A549 (cell line): Measurements from ENCODE around the gene MRPL12. TPM values are rescaled to one million over a fixed set of nuclear protein-coding genes. Genes with fewer than 3 reads are reported as not detected.

Source experiments
- ATAC-seq, 2 experiments: fragments of 200-7000 bp in 1 of 2; fragments of >200 bp in 1 of 2; cut with Nextera tagmentation in 1 of 2; cut with Tn5 transposase in 1 of 2; 3 replicates each; pipeline versions ENCODE4 v1.8.0 to v1.9.1; 2018 to 2020; ENCODE audit warnings: mild to moderate bottlenecking in 1 of 2, moderate library complexity in 1 of 2
- CTCF ChIA-PET: fragments of 300-600 bp; sonication (Branson Sonifier 250); formaldehyde crosslinking; extraction: SDS; loops from one replicate; lab custom pipeline; 2021; ENCODE audit warnings: antibody characterized with exemption, inconsistent platforms; lab: Yijun Ruan, JAX
- POLR2A ChIA-PET: fragments of 350-600 bp; formaldehyde crosslinking; extraction: SDS; loops from one replicate; lab custom pipeline; 2021; ENCODE audit warnings: antibody characterized with exemption, inconsistent platforms; lab: Yijun Ruan, JAX
- DNase-seq, 2 experiments: peaks; one replicate each; pipeline versions ENCODE4 v3.0.0 to v3.0.0-alpha.2; 2011 to 2016; ENCODE audit warnings: low read depth in 1 of 2, low spot score in 1 of 2
- FAIRE-seq: peaks from 2 replicates; lab custom pipeline; 2011; peaks lifted over from hg19 to GRCh38; lab: Jason Lieb, UNC
- H3K27ac ChIP-seq, 2 experiments: fragments of >200 bp; sonication (Bioruptor Twin); formaldehyde crosslinking; 3 replicates each; pipeline ENCODE4 v1.5.1; 2016 to 2017
- H3K4me1 ChIP-seq: fragments of >200 bp; sonication (Bioruptor Twin); formaldehyde crosslinking; 3 replicates; pipeline ENCODE4 v1.6.1; 2016
- H3K4me2 ChIP-seq: fragments of >200 bp; sonication (Bioruptor Twin); formaldehyde crosslinking; 3 replicates; pipeline ENCODE4 v1.6.1; 2016
- H3K4me3 ChIP-seq: fragments of >200 bp; sonication (Bioruptor Twin); formaldehyde crosslinking; 3 replicates; pipeline ENCODE4 v1.5.1; 2016
- H3K9me3 ChIP-seq: fragments of >200 bp; sonication (Bioruptor Twin); formaldehyde crosslinking; 3 replicates; pipeline ENCODE4 v1.6.1; 2016
- CEBPB ChIP-seq, 2 experiments: fragments of >200 bp in 1 of 2; sonication (Bioruptor Twin) in 1 of 2; formaldehyde crosslinking in 1 of 2; IDR thresholded peaks; 2 replicates each; pipeline ENCODE4 v1.6.1; 2012 to 2016
- GATA3 ChIP-seq: IDR thresholded peaks from 2 replicates; pipeline ENCODE4 v1.6.1; 2012; ENCODE audit warnings: borderline replicate concordance
- HDAC2 ChIP-seq: fragments of 200-600 bp; sonication (generic); IDR thresholded peaks from 2 replicates; pipeline ENCODE4 v1.6.1; 2016
- HOXB5 ChIP-seq: fragments of 250-450 bp; sonication (Bioruptor Pico); IDR thresholded peaks from 2 replicates; pipeline ENCODE4 v1.5.0; 2020; ENCODE audit warnings: mild to moderate bottlenecking, moderate library complexity
- JUN ChIP-seq, 2 experiments: fragments of >200 bp; sonication (Bioruptor Twin); formaldehyde crosslinking; IDR thresholded peaks; 2 replicates in 1 of 2; 3 replicates in 1 of 2; pipeline ENCODE4 v1.6.1; 2016 to 2017
- KDM5A ChIP-seq: fragments of 200-600 bp; sonication (generic); IDR thresholded peaks from 2 replicates; pipeline ENCODE4 v1.6.1; 2016; ENCODE audit warnings: antibody characterized with exemption, mild to moderate bottlenecking
- MAFK ChIP-seq: fragments of 450-650 bp; IDR thresholded peaks from 2 replicates; pipeline ENCODE4 v1.6.1; 2014; ENCODE audit not compliant: partially characterized antibody
- MYC ChIP-seq: IDR thresholded peaks from 2 replicates; pipeline ENCODE4 v1.6.1; 2012; ENCODE audit warnings: mild to moderate bottlenecking, inconsistent platforms, low read length, improper control_type of control experiment, borderline replicate concordance
- NPAS2 ChIP-seq: fragments of 250-450 bp; sonication (Bioruptor Pico); IDR thresholded peaks from 2 replicates; pipeline ENCODE4 v1.8.0; 2022; ENCODE audit warnings: mild to moderate bottlenecking, moderate library complexity, borderline replicate concordance
- PHF8 ChIP-seq: fragments of 200-600 bp; sonication (generic); IDR thresholded peaks from 2 replicates; pipeline ENCODE4 v1.6.1; 2016; ENCODE audit warnings: low read depth, mild to moderate bottlenecking, antibody characterized with exemption, moderate library complexity, borderline replicate concordance
- POLR2A ChIP-seq: IDR thresholded peaks from 2 replicates; pipeline ENCODE4 v1.6.1; 2012; ENCODE audit warnings: mild to moderate bottlenecking, low read length
- POLR2AphosphoS2 ChIP-seq: conservative IDR thresholded peaks from 2 replicates; pipeline ENCODE4 v1.6.1; 2012; ENCODE audit warnings: low read length, improper control_type of control experiment, inconsistent platforms
- RAD21 ChIP-seq, 2 experiments: fragments of >200 bp in 1 of 2; sonication (Bioruptor Twin) in 1 of 2; formaldehyde crosslinking in 1 of 2; IDR thresholded peaks in 1 of 2; conservative IDR thresholded peaks in 1 of 2; 2 replicates in 1 of 2; 3 replicates in 1 of 2; pipeline ENCODE4 v1.6.1; 2012 to 2018; ENCODE audit warnings: inconsistent platforms in 1 of 2
- RFX5 ChIP-seq: fragments of 450-650 bp; IDR thresholded peaks from 2 replicates; pipeline ENCODE4 v1.7.1; 2014; ENCODE audit warnings: antibody characterized with exemption, mild to moderate bottlenecking, moderate library complexity
- RNF2 ChIP-seq: fragments of 200-600 bp; sonication (generic); IDR thresholded peaks from 2 replicates; pipeline ENCODE4 v1.6.1; 2016; ENCODE audit warnings: low read depth, mild to moderate bottlenecking, antibody characterized with exemption, moderate library complexity, borderline replicate concordance
- TFCP2L1 ChIP-seq: fragments of 250-450 bp; sonication (Bioruptor Pico); IDR thresholded peaks from 2 replicates; pipeline ENCODE4 v1.5.0; 2021; ENCODE audit warnings: mild to moderate bottlenecking
- WGBS: methylation state at CpG from one replicate; pipeline ENCODE4 v1.1.6; 2017; ENCODE audit errors: missing lambda C conversion rate; 5-methylcytosine and 5-hydroxymethylcytosine counted together
- polyA plus RNA-seq, 4 experiments: library from polyadenylated mRNA; depleted of rRNA in 3 of 4; stranded (reverse); fragments of >200 nt; fragmentation: RNase III in 1 of 4; extraction: RNeasy Plus Mini Kit Qiagen cat#74134 plus additional on column Dnase treatment in 1 of 4; gene quantifications; 2 replicates in 3 of 4; 3 replicates in 1 of 4; pipeline ENCODE4 v1.2.3, GENCODE V29; 2011 to 2017
- TF ChIP-seq, protein P1 (sequence below): fragments of >200 bp; sonication (Bioruptor Twin); formaldehyde crosslinking; IDR thresholded peaks from 3 replicates; pipeline ENCODE4 v1.6.1; 2016
- TF ChIP-seq, protein P2 (sequence below): fragments of 250-450 bp; sonication (Bioruptor Pico); IDR thresholded peaks from 2 replicates; pipeline ENCODE4 v1.5.0; 2020; ENCODE audit warnings: low read depth, mild to moderate bottlenecking, moderate library complexity
- TF ChIP-seq, protein P3 (sequence below): IDR thresholded peaks from 2 replicates; pipeline ENCODE4 v1.6.1; 2012
- TF ChIP-seq, protein P4 (sequence below): IDR thresholded peaks from 2 replicates; pipeline ENCODE4 v1.6.1; 2012
- TF ChIP-seq, protein P5 (sequence below): IDR thresholded peaks from 2 replicates; pipeline ENCODE4 v1.6.1; 2012; ENCODE audit warnings: low read depth, borderline replicate concordance
- TF ChIP-seq, protein P6 (sequence below): fragments of 250-450 bp; sonication (Bioruptor Pico); IDR thresholded peaks from 2 replicates; pipeline ENCODE4 v1.5.0; 2021; ENCODE audit warnings: mild to moderate bottlenecking, moderate library complexity, borderline replicate concordance
- TF ChIP-seq, protein P7 (sequence below): fragments of 200-600 bp; sonication (generic); IDR thresholded peaks from 2 replicates; pipeline ENCODE4 v1.6.1; 2016; ENCODE audit warnings: antibody characterized with exemption, mild to moderate bottlenecking, moderate library complexity

Gene MRPL12
- polyA plus RNA-seq, 2 of the 4 experiments (the other 2 are of a cell fraction), result 161 to 215 TPM

DNA sequence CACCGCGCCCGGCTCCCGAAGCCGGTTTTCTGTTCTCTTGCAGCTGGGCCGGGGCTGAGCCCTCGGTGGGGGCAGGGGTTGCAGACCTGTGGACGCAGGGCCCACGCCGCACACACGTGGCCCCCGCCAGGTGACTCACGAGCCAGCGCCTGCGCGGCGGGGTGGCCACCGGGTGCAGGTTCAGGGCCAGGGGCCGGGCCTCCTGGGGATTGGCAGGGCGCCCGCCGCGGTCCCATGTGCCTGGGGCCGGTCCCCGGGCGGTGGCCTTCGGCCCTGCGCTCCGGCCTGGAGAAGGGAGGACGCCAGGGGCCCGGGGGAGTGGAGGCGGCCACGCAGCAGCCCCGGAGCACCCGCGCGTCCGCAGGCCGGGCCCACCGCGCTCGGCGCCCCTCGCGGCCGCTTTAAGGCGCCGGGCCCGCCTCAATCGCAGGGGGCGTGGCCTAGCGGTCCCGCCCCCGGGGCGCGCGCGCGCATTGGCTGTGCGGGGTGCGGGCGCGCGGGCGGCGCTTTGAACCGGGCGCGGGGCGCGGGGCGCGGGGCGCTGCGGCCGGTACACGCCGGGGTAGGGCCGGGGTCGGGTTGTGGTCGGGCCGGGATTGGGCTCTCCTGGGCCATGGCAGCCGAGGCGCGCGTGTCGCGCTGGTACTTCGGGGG, 8.8 kb downstream of the MRPL12 start, which contains the start of gene SLC25A10 (continued):
- TF ChIP-seq, protein P1, sequence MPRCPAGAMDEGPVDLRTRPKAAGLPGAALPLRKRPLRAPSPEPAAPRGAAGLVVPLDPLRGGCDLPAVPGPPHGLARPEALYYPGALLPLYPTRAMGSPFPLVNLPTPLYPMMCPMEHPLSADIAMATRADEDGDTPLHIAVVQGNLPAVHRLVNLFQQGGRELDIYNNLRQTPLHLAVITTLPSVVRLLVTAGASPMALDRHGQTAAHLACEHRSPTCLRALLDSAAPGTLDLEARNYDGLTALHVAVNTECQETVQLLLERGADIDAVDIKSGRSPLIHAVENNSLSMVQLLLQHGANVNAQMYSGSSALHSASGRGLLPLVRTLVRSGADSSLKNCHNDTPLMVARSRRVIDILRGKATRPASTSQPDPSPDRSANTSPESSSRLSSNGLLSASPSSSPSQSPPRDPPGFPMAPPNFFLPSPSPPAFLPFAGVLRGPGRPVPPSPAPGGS, result peak; percentile 56; the same call in 1 of the 3 replicates
- TF ChIP-seq, protein P2, sequence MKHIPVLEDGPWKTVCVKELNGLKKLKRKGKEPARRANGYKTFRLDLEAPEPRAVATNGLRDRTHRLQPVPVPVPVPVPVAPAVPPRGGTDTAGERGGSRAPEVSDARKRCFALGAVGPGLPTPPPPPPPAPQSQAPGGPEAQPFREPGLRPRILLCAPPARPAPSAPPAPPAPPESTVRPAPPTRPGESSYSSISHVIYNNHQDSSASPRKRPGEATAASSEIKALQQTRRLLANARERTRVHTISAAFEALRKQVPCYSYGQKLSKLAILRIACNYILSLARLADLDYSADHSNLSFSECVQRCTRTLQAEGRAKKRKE, result peak; percentile 87; the same call in 1 of the 2 replicates
- peak; percentile 59; the same call in 1 of the 2 replicates for TF ChIP-seq NPAS2 (CRISPR knock-in tag)
- TF ChIP-seq, protein P3, sequence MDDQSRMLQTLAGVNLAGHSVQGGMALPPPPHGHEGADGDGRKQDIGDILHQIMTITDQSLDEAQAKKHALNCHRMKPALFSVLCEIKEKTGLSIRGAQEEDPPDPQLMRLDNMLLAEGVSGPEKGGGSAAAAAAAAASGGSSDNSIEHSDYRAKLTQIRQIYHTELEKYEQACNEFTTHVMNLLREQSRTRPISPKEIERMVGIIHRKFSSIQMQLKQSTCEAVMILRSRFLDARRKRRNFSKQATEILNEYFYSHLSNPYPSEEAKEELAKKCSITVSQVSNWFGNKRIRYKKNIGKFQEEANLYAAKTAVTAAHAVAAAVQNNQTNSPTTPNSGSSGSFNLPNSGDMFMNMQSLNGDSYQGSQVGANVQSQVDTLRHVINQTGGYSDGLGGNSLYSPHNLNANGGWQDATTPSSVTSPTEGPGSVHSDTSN, result peak; percentile 70
- peak; percentile 95 for TF ChIP-seq MYC
- TF ChIP-seq JUN (IDR thresholded peaks at IDR 0.05), result peak; percentile 66 to 94; a peak in 4 of 5 replicates
- TF ChIP-seq, protein P4, sequence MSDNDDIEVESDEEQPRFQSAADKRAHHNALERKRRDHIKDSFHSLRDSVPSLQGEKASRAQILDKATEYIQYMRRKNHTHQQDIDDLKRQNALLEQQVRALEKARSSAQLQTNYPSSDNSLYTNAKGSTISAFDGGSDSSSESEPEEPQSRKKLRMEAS, result peak; percentile 99
- TF ChIP-seq POLR2A, result peak; percentile 36; the same call in 1 of the 2 replicates
- peak; percentile 39; the same call in 1 of the 2 replicates for TF ChIP-seq GATA3
- no peak for TF ChIP-seq MAFK
- TF ChIP-seq, protein P5, sequence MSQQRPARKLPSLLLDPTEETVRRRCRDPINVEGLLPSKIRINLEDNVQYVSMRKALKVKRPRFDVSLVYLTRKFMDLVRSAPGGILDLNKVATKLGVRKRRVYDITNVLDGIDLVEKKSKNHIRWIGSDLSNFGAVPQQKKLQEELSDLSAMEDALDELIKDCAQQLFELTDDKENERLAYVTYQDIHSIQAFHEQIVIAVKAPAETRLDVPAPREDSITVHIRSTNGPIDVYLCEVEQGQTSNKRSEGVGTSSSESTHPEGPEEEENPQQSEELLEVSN, result peak; percentile 97; the same call in 1 of the 2 replicates
- no peak for TF ChIP-seq POLR2AphosphoS2
- TF ChIP-seq, protein P6, sequence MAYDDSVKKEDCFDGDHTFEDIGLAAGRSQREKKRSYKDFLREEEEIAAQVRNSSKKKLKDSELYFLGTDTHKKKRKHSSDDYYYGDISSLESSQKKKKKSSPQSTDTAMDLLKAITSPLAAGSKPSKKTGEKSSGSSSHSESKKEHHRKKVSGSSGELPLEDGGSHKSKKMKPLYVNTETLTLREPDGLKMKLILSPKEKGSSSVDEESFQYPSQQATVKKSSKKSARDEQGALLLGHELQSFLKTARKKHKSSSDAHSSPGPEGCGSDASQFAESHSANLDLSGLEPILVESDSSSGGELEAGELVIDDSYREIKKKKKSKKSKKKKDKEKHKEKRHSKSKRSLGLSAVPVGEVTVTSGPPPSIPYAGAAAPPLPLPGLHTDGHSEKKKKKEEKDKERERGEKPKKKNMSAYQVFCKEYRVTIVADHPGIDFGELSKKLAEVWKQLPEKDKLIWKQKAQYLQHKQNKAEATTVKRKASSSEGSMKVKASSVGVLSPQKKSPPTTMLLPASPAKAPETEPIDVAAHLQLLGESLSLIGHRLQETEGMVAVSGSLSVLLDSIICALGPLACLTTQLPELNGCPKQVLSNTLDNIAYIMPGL (CRISPR knock-in tag), result 0 out of 2 replicates have a peak, but pooled peaks have one; percentile 49
- peak; percentile 96 for TF ChIP-seq TFCP2L1
- peak; percentile 93; the same call in 1 of the 2 replicates for TF ChIP-seq RNF2
- TF ChIP-seq HDAC2, result peak; percentile 35; the same call in 1 of the 2 replicates

DNA sequence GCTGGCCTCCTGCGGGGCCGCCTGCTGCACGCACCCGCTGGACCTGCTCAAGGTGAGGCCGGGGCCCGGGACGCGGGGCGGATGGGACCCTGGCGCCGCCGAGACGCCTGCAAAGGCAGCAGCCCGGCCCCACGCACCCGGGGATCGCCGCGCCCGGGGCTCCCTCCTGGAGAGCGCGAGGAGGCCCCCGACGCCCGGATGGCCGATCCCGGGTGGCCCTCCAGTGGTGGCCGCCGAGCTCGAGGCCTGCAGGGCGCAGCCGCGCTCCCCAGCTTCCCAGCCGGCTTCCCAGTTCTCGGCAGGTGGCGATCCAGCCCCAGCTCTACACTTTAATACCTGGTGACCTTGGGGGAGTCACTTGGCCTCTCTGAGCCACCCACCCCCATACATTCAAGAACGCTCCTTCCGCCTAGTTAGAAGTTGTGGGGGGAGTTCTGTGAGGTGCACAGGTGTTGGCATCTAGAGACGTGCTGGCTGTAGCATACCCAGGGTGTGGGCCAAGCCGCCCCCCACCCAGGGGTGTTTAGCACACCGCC, 9.4 kb downstream of the MRPL12 start:
- FAIRE-seq, result no peak
- CTCF ChIA-PET, result interaction anchor here (0.8 to 4.6 kb wide), 11 partner anchors 10 to 154 kb away, joined by 3 to 24 read pairs (median 4); no protein-coding TSS in a partner anchor
- TF ChIP-seq KDM5A (0 out of 2 replicates have a peak, but pooled peaks have one; percentile 22), POLR2AphosphoS2 (peak; percentile 72; the same call in 1 of the 2 replicates), PHF8 (0 out of 2 replicates have a peak, but pooled peaks have one; percentile 32), GATA3 (no peak), RFX5 (no peak; the same call in 1 of the 2 replicates), RAD21 (conservative IDR thresholded peaks at IDR 0.05 in 1 of 2, IDR thresholded peaks at IDR 0.05 in 1 of 2) (peak; percentile 32 to 44; a peak in 3 of 5 replicates), RNF2 (no peak), HOXB5 (CRISPR knock-in tag) (peak; percentile 21; the same call in 1 of the 2 replicates), CEBPB (IDR thresholded peaks at IDR 0.05) (no peak)
- TF ChIP-seq, protein P7, sequence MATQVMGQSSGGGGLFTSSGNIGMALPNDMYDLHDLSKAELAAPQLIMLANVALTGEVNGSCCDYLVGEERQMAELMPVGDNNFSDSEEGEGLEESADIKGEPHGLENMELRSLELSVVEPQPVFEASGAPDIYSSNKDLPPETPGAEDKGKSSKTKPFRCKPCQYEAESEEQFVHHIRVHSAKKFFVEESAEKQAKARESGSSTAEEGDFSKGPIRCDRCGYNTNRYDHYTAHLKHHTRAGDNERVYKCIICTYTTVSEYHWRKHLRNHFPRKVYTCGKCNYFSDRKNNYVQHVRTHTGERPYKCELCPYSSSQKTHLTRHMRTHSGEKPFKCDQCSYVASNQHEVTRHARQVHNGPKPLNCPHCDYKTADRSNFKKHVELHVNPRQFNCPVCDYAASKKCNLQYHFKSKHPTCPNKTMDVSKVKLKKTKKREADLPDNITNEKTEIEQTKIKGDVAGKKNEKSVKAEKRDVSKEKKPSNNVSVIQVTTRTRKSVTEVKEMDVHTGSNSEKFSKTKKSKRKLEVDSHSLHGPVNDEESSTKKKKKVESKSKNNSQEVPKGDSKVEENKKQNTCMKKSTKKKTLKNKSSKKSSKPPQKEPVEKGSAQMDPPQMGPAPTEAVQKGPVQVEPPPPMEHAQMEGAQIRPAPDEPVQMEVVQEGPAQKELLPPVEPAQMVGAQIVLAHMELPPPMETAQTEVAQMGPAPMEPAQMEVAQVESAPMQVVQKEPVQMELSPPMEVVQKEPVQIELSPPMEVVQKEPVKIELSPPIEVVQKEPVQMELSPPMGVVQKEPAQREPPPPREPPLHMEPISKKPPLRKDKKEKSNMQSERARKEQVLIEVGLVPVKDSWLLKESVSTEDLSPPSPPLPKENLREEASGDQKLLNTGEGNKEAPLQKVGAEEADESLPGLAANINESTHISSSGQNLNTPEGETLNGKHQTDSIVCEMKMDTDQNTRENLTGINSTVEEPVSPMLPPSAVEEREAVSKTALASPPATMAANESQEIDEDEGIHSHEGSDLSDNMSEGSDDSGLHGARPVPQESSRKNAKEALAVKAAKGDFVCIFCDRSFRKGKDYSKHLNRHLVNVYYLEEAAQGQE, result peak; percentile 43; the same call in 1 of the 2 replicates
- TF ChIP-seq, protein P6 (CRISPR knock-in tag), result peak; percentile 78; the same call in 1 of the 2 replicates

More for the DNA sequence above, 9.4 kb downstream of the MRPL12 start:
- H3K27ac ChIP-seq, result peak overlapping the region; percentile 95
- peaks cover 20% of the 10 kb centered on the region for H3K4me1 ChIP-seq
- 0% methylated on average over 5 of the region's 41 CpGs for WGBS
- DNase-seq (peak; percentile 63 to 77), ATAC-seq (peak; percentile 58 to 64)
- no peaks in the 10 kb centered on the region for H3K9me3 ChIP-seq
- peak overlapping the region; percentile 86 for H3K4me2 ChIP-seq
- POLR2A ChIA-PET, result interaction anchor here (1.1 to 3.9 kb wide), 4 partner anchors 10 to 154 kb away, joined by 3 to 41 read pairs (median 12); partner anchors contain the start of genes MCRIP1 and MRPL12
- peak overlapping the region; percentile 70 for H3K4me3 ChIP-seq
